BLaER1 (cell line): ENCODE data around the gene GALR3.
A peak's percentile ranks its signal among the peaks of the same experiment; 100 is the strongest.

Experiments
- H3K27ac ChIP-seq: shearing (Covaris generic); formaldehyde crosslinking; 2 replicates; pipeline ENCODE4 v1.8.1; 2022
- H3K27me3 ChIP-seq: shearing (Covaris generic); formaldehyde crosslinking; 2 replicates; pipeline ENCODE4 v1.8.1; 2022
- H3K36me3 ChIP-seq: shearing (Covaris generic); formaldehyde crosslinking; 2 replicates; pipeline ENCODE4 v1.8.1; 2022
- H3K4me1 ChIP-seq: shearing (Covaris generic); formaldehyde crosslinking; 2 replicates; pipeline ENCODE4 v1.8.1; 2022
- H3K4me2 ChIP-seq: shearing (Covaris generic); formaldehyde crosslinking; 2 replicates; pipeline ENCODE4 v1.8.1; 2022
- H3K4me3 ChIP-seq: shearing (Covaris generic); formaldehyde crosslinking; 2 replicates; pipeline ENCODE4 v1.8.1; 2022
- H3K9ac ChIP-seq: shearing (Covaris generic); formaldehyde crosslinking; 2 replicates; pipeline ENCODE4 v1.8.1; 2022
- H3K9me3 ChIP-seq: shearing (Covaris generic); formaldehyde crosslinking; 2 replicates; pipeline ENCODE4 v1.8.1; 2022
- H4K20me1 ChIP-seq: shearing (Covaris generic); formaldehyde crosslinking; 2 replicates; pipeline ENCODE4 v1.8.1; 2022
- Cebpa-rat ChIP-seq: shearing (Covaris generic); IDR thresholded peaks from 2 replicates; pipeline ENCODE4 v1.8.1; 2022

The GALR3 gene

DNA sequence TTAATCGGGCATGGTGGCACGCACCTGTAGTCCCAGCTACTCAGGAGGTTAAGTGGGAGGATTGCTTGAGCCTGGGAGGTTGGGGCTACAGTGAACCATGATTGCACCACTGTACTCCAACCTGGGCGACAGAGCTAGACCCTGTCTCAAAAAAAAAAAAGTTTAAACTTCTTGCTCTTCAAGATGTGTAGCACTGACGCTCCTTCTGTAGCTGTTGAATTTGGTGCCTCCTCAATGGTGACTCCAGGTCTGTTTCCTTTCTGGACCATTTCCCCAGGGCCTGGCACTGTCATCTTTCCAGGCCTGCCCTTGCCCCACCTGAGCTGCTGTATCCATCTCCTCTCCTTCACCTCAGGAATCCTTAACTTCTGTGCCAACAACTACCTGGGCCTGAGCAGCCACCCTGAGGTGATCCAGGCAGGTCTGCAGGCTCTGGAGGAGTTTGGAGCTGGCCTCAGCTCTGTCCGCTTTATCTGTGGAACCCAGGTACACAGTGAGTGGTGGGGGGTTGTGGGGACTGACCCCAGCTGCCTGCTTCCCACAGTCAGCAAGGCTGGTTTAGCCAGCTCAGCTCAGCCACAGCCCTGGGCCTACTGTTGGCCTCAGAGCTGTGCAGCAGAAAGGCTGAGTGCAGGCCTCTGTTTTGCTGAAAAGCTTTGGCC lies 13.4 kb upstream of the GALR3 start:
- Histone ChIP-seq H4K20me1 (peaks cover 32% of the 10 kb centered on the region), H3K27ac (no peak overlapping the region), H3K36me3 (peaks cover 7% of the 10 kb centered on the region; the same call in 1 of the 2 replicates), H3K4me1 (peaks cover 19% of the 10 kb centered on the region), H3K27me3 (peaks cover 55% of the 10 kb centered on the region), H3K4me3 (no peak overlapping the region), H3K9ac (no peak overlapping the region), H3K4me2 (no peak overlapping the region), H3K9me3 (peaks cover 8% of the 10 kb centered on the region; the same call in 1 of the 2 replicates)
- no peak for TF ChIP-seq Cebpa-rat

DNA sequence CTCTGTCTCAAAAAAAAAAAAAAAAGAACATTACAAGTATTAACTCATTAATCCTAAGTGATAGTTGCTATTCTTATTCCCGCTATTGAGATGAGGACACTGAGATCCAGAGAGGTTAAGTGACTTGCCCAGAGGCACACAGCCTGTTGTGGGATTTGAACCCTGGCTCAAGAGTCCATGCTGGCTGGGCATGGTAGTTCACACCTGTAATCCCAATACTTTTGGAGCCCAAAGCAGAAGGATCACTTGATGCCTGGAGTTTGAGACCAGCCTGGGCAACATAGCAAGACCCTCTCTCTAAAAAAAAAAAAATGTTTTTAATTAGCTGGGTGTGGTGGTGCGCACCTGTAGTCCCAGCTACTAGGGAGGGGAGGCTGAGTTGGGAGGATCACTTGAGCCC lies 11.3 kb upstream of the GALR3 start:
- Histone ChIP-seq H3K4me1 (peaks cover 12% of the 10 kb centered on the region), H4K20me1 (0 out of 2 replicates have a peak, but pooled peaks cover 13% of the 10 kb centered on the region), H3K9me3 (no peaks in the 10 kb centered on the region), H3K27ac (no peak overlapping the region), H3K27me3 (peaks cover 35% of the 10 kb centered on the region), H3K9ac (no peak overlapping the region), H3K4me2 (no peak overlapping the region), H3K4me3 (no peak overlapping the region), H3K36me3 (peaks cover 21% of the 10 kb centered on the region; the same call in 1 of the 2 replicates)
- no peak for TF ChIP-seq Cebpa-rat

DNA sequence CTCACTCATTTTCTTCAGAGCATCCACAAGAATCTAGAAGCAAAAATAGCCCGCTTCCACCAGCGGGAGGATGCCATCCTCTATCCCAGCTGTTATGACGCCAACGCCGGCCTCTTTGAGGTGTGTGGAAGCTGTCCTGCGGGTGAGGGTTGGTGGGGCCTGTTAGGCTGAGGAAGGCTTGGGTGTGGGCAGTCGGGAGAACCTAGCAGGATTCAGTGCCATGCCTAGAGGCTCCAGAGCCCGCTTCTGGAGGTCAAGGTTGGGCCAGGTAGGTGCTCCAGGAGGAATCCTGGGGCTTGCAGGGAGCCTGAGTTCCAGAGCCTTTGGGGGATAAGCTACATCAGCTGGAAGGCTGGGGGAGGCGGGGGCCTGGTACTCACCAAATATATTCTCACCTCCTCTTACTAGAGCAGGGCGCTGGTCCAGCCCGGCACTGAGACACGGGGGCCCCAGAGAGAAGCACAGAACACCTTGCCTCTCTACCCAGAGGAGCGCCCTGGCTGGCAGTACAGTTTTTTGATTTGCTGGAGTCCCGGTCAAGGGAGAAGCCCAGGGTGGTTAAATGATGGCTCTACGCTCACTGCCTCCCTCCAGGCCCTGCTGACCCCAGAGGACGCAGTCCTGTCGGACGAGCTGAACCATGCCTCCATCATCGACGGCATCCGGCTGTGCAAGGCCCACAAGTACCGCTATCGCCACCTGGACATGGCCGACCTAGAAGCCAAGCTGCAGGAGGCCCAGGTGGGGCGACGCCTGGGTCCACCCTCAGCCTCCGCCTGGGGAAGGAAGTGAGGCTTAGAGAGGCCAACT lies 10.1 kb upstream of the GALR3 start:
- H4K20me1 ChIP-seq = 0 out of 2 replicates have a peak, but pooled peaks cover 9% of the 10 kb centered on the region
- no peak overlapping the region for H3K4me2 ChIP-seq
- TF ChIP-seq Cebpa-rat = no peak
- H3K4me1 ChIP-seq = peaks cover 10% of the 10 kb centered on the region
- peaks cover 31% of the 10 kb centered on the region for H3K27me3 ChIP-seq
- H3K36me3 ChIP-seq = peaks cover 21% of the 10 kb centered on the region; the same call in 1 of the 2 replicates
- H3K9ac ChIP-seq = no peak overlapping the region
- H3K4me3 ChIP-seq = no peak overlapping the region
- no peak overlapping the region for H3K27ac ChIP-seq
- H3K9me3 ChIP-seq = no peaks in the 10 kb centered on the region

DNA sequence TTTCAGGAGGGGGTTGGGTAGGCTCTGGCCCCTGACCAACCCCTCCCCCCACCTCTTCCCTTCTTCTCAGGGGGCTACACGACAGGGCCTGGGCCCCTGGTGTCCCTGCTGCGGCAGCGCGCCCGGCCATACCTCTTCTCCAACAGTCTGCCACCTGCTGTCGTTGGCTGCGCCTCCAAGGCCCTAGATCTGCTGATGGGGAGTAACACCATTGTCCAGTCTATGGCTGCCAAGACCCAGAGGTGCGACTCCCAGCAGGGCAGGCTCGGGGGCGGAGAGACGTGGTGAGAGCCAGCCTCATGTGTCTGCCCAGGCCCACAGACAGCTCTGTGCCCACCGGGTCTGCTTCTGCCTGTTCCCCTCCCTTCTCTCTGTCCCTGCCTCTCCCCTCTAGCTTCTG lies 7.6 kb upstream of the GALR3 start:
- Histone ChIP-seq H3K27me3 (peaks cover 36% of the 10 kb centered on the region), H3K9ac (no peak overlapping the region), H3K4me1 (peaks cover 10% of the 10 kb centered on the region), H3K9me3 (no peaks in the 10 kb centered on the region), H4K20me1 (peaks cover 11% of the 10 kb centered on the region; the same call in 1 of the 2 replicates), H3K4me2 (no peak overlapping the region), H3K36me3 (peaks cover 21% of the 10 kb centered on the region; the same call in 1 of the 2 replicates), H3K27ac (no peak overlapping the region), H3K4me3 (no peak overlapping the region)
- no peak for TF ChIP-seq Cebpa-rat

DNA sequence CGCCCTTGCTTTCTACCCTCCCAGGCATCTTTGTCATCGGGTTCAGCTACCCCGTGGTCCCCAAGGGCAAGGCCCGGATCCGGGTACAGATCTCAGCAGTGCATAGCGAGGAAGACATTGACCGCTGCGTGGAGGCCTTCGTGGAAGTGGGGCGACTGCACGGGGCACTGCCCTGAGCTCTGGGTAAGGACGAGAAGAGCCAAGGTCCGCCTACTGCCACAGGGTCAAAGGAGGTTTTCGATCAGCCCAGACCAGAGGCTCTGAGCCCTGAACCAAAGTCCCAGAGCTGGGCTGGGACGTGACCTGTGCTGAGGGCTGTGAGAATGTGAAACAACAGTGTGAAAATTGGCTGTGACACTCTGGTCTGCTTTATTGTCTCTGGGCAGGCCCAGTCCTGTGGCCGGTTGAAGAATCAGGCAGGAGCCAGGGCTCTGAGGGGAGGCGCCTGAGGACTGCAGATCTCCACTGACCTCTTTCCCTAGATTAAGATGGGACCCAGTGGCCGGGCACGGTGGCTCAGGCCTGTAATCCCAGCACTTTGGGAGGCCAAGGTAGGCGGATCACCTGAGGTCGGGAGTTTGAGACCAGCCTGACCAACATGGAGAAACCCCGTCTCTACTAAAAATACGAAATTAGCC lies 6.5 kb upstream of the GALR3 start:
- H3K27ac ChIP-seq = no peak overlapping the region
- H3K27me3 ChIP-seq = peaks cover 44% of the 10 kb centered on the region
- H3K4me2 ChIP-seq = no peak overlapping the region
- TF ChIP-seq Cebpa-rat = no peak
- no peak overlapping the region for H3K4me3 ChIP-seq
- peaks cover 11% of the 10 kb centered on the region; the same call in 1 of the 2 replicates for H4K20me1 ChIP-seq
- H3K9me3 ChIP-seq = no peaks in the 10 kb centered on the region
- H3K36me3 ChIP-seq = peaks cover 21% of the 10 kb centered on the region; the same call in 1 of the 2 replicates
- H3K4me1 ChIP-seq = peaks cover 10% of the 10 kb centered on the region
- 0 out of 2 replicates have a peak overlapping the region, but pooled peaks have one; percentile 4 for H3K9ac ChIP-seq

DNA sequence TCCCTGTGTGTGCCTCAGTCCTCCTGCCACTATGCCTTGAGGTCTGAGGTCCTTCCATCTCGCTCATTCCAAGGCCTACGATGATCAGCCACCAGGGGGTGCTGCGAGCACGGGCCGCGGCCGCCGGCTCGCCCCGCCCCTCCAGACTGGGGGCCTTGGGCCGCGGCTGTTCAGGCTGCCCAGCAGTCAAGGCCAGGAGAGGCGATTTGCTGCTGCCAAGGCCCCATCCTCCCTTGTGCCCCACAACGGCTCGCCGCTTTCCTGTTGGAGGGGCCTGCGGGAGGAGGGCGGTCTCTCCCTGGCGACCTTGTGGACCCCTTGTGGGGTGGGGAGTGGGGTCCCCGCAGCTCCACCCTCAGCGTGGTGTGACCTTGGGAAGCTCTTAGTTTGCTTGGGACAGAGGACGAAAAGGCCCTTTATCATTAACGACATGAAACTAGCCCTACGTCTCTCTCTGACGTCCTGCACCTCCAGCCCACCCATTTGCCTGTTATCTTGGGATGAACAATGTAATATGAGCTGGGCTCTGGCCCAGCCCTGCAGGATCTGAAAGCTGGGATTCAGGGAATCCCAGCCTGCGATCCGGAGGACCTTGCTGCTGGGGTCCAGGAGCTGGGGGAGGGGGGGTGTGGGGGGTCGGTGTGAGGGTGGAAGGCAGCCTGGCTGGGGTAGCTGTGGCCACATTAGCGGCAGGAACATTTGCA lies 5.3 kb upstream of the GALR3 start:
- H3K9ac ChIP-seq = no peak overlapping the region
- peak overlapping the region; percentile 80 for H3K4me2 ChIP-seq
- peaks cover 11% of the 10 kb centered on the region; the same call in 1 of the 2 replicates for H4K20me1 ChIP-seq
- peaks cover 56% of the 10 kb centered on the region for H3K27me3 ChIP-seq
- peaks cover 10% of the 10 kb centered on the region for H3K4me1 ChIP-seq
- H3K27ac ChIP-seq = no peak overlapping the region
- H3K36me3 ChIP-seq = peaks cover 21% of the 10 kb centered on the region; the same call in 1 of the 2 replicates
- no peaks in the 10 kb centered on the region for H3K9me3 ChIP-seq
- H3K4me3 ChIP-seq = 0 out of 2 replicates have a peak overlapping the region, but pooled peaks have one; percentile 40
- no peak for TF ChIP-seq Cebpa-rat

DNA sequence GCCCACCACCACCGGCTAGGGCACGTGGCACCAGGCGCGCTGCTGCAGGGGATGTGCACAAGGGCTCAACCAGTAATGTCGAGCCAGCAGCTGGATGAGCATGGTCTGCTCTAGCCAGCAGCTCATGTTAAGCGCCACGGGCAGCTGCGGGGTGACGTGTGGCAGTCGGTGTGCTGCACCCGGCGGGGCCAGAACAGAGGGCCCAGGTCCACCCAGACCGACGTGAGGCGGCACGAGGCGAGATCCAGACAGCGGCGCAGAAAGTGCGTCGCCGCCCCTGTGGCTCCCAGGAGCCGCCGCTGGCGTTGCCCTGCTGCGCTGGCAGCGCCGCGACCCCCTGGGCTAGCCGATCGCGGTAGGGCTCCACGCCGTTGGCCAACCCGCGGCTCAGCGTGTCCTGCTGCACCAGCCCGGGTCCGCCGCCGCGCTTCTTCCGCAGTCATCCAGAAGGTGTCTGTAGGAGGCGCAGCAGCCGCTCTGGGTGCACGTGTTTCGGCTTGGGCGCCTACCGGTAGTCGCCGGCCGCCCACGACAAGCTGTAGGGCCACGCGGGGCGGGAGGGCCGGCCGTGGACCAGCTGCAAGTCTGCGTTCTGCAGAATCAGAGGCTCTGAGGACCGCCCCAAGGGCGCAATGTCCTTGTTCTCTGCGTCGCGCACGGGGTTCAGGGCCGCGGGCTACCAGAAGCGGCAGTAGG lies 4.6 kb upstream of the GALR3 start:
- peaks cover 15% of the 10 kb centered on the region; the same call in 1 of the 2 replicates for H3K36me3 ChIP-seq
- peaks cover 10% of the 10 kb centered on the region for H3K4me1 ChIP-seq
- peaks cover 63% of the 10 kb centered on the region for H3K27me3 ChIP-seq
- peaks cover 11% of the 10 kb centered on the region; the same call in 1 of the 2 replicates for H4K20me1 ChIP-seq
- H3K9me3 ChIP-seq = no peaks in the 10 kb centered on the region
- H3K4me2 ChIP-seq = peak overlapping the region; percentile 48
- H3K9ac ChIP-seq = no peak overlapping the region
- peak overlapping the region; percentile 14; the same call in 1 of the 2 replicates for H3K4me3 ChIP-seq
- H3K27ac ChIP-seq = no peak overlapping the region
- TF ChIP-seq Cebpa-rat = no peak

DNA sequence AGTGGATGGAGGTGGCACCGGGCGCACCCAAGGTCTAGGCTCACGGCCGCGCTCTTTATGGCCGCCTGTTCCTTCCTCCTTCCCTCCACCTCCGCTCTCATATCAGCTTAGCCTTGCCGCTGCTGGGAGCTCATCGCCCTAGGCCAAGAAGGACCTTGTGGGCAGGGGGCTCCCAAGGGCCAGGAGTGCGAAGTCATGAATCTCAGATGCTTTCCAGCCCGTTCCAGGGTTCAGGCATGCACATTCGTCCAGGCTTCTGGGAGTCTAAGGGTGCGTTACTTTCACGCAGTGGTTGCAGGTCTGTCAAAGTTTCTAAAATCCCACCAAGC lies 4.1 kb upstream of the GALR3 start:
- H3K4me3 ChIP-seq = no peak overlapping the region
- H3K9ac ChIP-seq = no peak overlapping the region
- peaks cover 68% of the 10 kb centered on the region for H3K27me3 ChIP-seq
- no peaks in the 10 kb centered on the region for H3K9me3 ChIP-seq
- no peak overlapping the region for H3K27ac ChIP-seq
- peaks cover 10% of the 10 kb centered on the region for H3K4me1 ChIP-seq
- no peak for TF ChIP-seq Cebpa-rat
- H4K20me1 ChIP-seq = peaks cover 11% of the 10 kb centered on the region; the same call in 1 of the 2 replicates
- H3K36me3 ChIP-seq = peaks cover 14% of the 10 kb centered on the region; the same call in 1 of the 2 replicates
- H3K4me2 ChIP-seq = peak overlapping the region; percentile 48
